ENCODE data around the gene DBH. TPM values are rescaled to one million over a fixed set of nuclear protein-coding genes. Genes with fewer than 3 reads are reported as not detected.

Gene DBH
- total RNA-seq, 2 experiments from 2014 or later: not detected

DNA sequence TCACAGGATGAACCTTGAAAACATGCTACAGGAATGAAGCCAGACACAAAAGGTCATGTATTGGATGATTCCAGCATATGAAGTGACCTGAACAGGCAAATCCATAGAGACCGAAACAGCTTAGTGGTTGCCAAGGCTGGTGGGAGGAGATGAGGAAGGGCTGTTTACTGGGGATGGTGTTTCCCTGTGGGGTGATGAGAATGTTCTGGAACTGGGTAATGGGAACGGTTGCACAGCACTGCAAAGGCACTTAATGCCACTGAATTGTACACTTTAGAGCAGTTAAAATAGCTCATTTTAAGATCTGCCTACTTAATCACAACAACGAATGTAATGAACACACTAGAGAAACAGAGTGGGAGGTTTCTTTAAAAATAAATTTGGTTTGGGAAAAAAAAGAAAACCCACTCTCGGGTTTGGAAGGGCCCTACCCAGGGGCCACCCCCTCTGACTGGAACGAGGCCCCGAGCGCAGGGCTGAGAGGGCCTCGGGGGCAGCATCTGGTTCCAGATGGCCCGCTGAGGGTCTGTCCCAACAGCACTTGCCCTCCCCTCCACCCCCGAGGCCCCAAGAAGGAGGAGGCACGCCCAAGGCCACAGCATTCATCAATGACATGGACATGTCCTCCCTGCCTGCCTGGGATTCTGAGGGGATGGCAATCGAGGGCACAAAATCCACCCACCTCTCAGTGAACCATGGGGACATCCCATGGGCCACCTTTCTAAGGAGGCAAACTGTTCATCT is 70.3 kb downstream of the DBH start:
- H3K27ac Mint-ChIP-seq: no peak overlapping the region
- no peaks in the 10 kb centered on the region for H3K9me3 Mint-ChIP-seq
- H3K4me1 Mint-ChIP-seq: peaks cover 22% of the 10 kb centered on the region
- no peak for DNase-seq
- H3K27me3 Mint-ChIP-seq: no peaks in the 10 kb centered on the region
- no peaks in the 10 kb centered on the region for H3K36me3 Mint-ChIP-seq
- no peak overlapping the region for H3K4me3 Mint-ChIP-seq

DNA sequence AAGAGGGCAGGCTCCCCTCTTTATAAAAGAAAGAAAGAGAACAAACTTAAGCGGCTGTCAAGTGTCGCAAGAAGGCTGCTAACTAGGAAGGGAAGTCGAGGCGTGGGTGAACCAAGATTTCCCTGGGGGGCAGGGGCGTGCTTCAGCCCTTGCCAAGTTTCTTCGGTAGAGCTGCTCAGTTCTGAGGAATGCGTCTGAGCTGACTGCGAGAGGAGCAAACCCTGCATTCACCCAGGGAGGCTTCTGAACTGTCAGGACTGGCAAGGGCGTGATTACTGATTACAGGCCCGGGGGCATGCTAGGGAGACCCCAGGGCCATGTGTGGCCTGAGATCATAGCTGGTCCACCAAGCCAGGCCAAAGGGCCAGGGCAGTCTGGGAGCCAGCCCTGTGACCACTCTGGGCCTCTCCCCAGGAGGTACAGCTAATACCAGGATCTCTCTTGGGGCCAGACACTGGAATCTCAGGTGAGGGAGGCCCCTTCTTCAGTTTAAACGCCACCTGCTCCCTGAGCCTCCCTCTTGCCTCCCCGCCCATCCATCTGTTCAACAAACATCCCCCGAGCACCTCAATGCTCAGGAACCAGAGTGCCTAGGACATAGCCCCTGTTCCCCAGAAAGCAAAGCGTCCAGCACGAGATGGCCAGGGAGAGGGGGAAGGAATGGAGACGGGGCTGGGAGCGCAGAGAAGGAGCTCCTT is 71.1 kb downstream of the DBH start:
- peaks cover 17% of the 10 kb centered on the region for H3K4me1 Mint-ChIP-seq
- DNase-seq: no peak
- H3K36me3 Mint-ChIP-seq: no peaks in the 10 kb centered on the region
- H3K9me3 Mint-ChIP-seq: no peaks in the 10 kb centered on the region
- H3K27me3 Mint-ChIP-seq: no peaks in the 10 kb centered on the region
- H3K27ac Mint-ChIP-seq: no peak overlapping the region
- H3K4me3 Mint-ChIP-seq: no peak overlapping the region

- Mint-ChIP-seq H3K27me3 (no peaks in the 10 kb centered on the region), H3K9me3 (no peaks in the 10 kb centered on the region), H3K4me1 (peaks cover 13% of the 10 kb centered on the region), H3K4me3 (no peak overlapping the region), H3K36me3 (no peaks in the 10 kb centered on the region), H3K27ac (no peak overlapping the region)
- no peak for DNase-seq
Observed at GRCh38 chr9:133707763-133708245, 71.6 kb downstream of the DBH start.

DNA sequence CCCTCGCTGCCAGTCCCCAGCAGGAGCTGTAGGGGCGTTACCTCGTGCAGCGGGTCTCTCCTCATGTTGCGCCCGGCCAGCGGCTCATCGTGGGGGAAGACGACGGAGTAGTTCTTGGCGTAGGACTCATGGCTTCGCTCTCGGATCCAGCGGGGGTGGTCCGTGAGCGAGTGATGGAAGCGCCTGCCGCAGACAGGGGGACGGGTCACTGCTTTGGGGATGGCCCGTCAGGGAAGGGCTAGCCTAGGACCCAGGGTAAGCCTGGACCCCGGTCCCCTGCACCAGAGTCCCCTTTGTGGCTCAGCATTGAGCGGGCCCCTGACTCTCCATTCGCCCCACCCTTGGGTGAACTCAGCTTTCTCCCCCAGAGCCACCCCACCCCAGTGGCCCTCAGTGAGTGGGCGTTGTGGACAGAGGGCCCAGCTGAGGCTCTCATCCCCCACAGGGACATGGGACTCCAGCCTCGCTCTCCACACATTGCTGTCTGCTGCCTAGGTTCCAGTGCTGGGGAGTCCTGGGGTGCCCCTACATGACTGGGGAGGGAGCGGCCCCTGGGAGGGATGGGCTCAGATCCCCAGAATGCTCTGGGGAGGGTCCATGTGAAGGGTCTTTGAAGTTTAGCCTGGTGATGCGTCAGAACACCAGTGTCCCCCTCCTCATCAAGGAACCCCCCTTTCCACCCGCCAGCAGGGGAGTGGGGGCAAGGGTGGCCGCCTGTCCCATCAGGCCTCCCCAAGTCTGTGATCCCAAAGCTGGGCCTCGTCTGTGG is 72.3 kb downstream of the DBH start:
- Mint-ChIP-seq H3K27ac (no peak overlapping the region), H3K4me1 (peaks cover 16% of the 10 kb centered on the region), H3K4me3 (no peak overlapping the region), H3K36me3 (no peaks in the 10 kb centered on the region), H3K27me3 (no peaks in the 10 kb centered on the region), H3K9me3 (no peaks in the 10 kb centered on the region)
- DNase-seq: no peak

Other genes starting within 250 kb of the DBH start
- gene REXO4, start 218.4 kb upstream of the DBH start, total RNA-seq: 10 to 100 TPM; 45.3 to 47.7 TPM
- gene ADAMTS13, start 214.0 kb upstream of the DBH start, total RNA-seq: 1 to 10 TPM; 1.0 to 1.5 TPM
- 1 to 10 TPM in 1 of 2 experiments, under 1 TPM in 1; 0.54 to 1.4 TPM for gene CACFD1, start 176.4 kb upstream of the DBH start, total RNA-seq
- gene SLC2A6, start 157.3 kb upstream of the DBH start, total RNA-seq: 1 to 10 TPM; 8.9 to 9.3 TPM
- not detected for gene MYMK, start 111.4 kb upstream of the DBH start, total RNA-seq
- under 1 TPM; 0.29 to 0.34 TPM for gene ADAMTSL2, start 101.7 kb upstream of the DBH start, total RNA-seq
- not detected for gene FAM163B, start 27.0 kb upstream of the DBH start, total RNA-seq
- 1 to 10 TPM; 2.3 to 2.7 TPM for gene SARDH, start 102.0 kb downstream of the DBH start, total RNA-seq